Astrocyte (in vitro differentiated cells and primary cell): Measurements from ENCODE around the gene PXDN. TPM values are rescaled to one million over a fixed set of nuclear protein-coding genes. Genes with fewer than 3 reads are reported as not detected.
A peak's percentile ranks its signal among the peaks of the same experiment; 100 is the strongest.

Experiments
- DNase-seq: peaks from one replicate; pipeline ENCODE4 v3.0.0-alpha.2; 2010; ENCODE audit warnings: low read depth
- FAIRE-seq: peaks from 2 replicates; lab custom pipeline; 2011; peaks lifted over from hg19 to GRCh38; lab: Jason Lieb, UNC
- H2AFZ ChIP-seq: 2 replicates; pipeline ENCODE4 v1.6.0; 2012; ENCODE audit warnings: low read depth, low read length, inconsistent platforms
- H3K27ac ChIP-seq: 2 replicates; pipeline ENCODE4 v1.5.1; 2011; ENCODE audit warnings: low read depth, low read length, inconsistent platforms
- H3K27me3 ChIP-seq: 2 replicates; pipeline ENCODE4 v1.6.0; 2011; ENCODE audit warnings: low read length, inconsistent platforms; ENCODE audit not compliant: insufficient read depth
- H3K36me3 ChIP-seq: 2 replicates; pipeline ENCODE4 v1.5.1; 2011; ENCODE audit warnings: low read length, inconsistent platforms; ENCODE audit not compliant: insufficient read depth
- H3K4me1 ChIP-seq: 2 replicates; pipeline ENCODE4 v1.5.1; 2011; ENCODE audit warnings: low read length, inconsistent platforms; ENCODE audit not compliant: insufficient read depth
- H3K4me2 ChIP-seq: 2 replicates; pipeline ENCODE4 v1.6.0; 2012; ENCODE audit warnings: low read length, inconsistent platforms
- H3K4me3 ChIP-seq: 2 replicates; pipeline ENCODE4 v1.5.1; 2011; ENCODE audit warnings: low read depth, mild to moderate bottlenecking, low read length, inconsistent platforms; ENCODE audit not compliant: insufficient read depth
- H3K79me2 ChIP-seq: 2 replicates; pipeline ENCODE4 v1.6.0; 2012; ENCODE audit warnings: mild to moderate bottlenecking, low read length, inconsistent platforms; ENCODE audit not compliant: insufficient read depth
- H3K9ac ChIP-seq: 2 replicates; pipeline ENCODE4 v1.6.0; 2012; ENCODE audit warnings: mild to moderate bottlenecking, low read length, inconsistent platforms
- H3K9me3 ChIP-seq: 2 replicates; pipeline ENCODE4 v1.5.1; 2012; ENCODE audit warnings: low read depth, mild to moderate bottlenecking, low read length, inconsistent platforms; ENCODE audit not compliant: insufficient read depth
- H4K20me1 ChIP-seq: 2 replicates; pipeline ENCODE4 v1.6.0; 2012; ENCODE audit warnings: low read length, inconsistent platforms; ENCODE audit not compliant: insufficient read depth
- H3K27ac Mint-ChIP-seq: one replicate; pipeline ENCODE4 v1.8.0; 2021; ENCODE audit warnings: mild to moderate bottlenecking, mixed read lengths; ENCODE audit not compliant: unreplicated experiment
- H3K27me3 Mint-ChIP-seq: one replicate; pipeline ENCODE4 v1.8.0; 2021; ENCODE audit warnings: low read depth, mixed read lengths; ENCODE audit not compliant: unreplicated experiment
- H3K36me3 Mint-ChIP-seq: one replicate; pipeline ENCODE4 v1.8.0; 2021; ENCODE audit warnings: low read depth, mixed read lengths; ENCODE audit not compliant: unreplicated experiment
- H3K4me1 Mint-ChIP-seq: one replicate; pipeline ENCODE4 v1.8.0; 2021; ENCODE audit warnings: low read depth, mixed read lengths; ENCODE audit not compliant: unreplicated experiment
- H3K4me3 Mint-ChIP-seq: one replicate; pipeline ENCODE4 v1.8.0; 2021; ENCODE audit warnings: mild to moderate bottlenecking, moderate library complexity, mixed read lengths; ENCODE audit not compliant: unreplicated experiment
- H3K9me3 Mint-ChIP-seq: one replicate; pipeline ENCODE4 v1.8.0; 2021; ENCODE audit warnings: mild to moderate bottlenecking, mixed read lengths; ENCODE audit not compliant: unreplicated experiment
- CTCF ChIP-seq: IDR thresholded peaks from 2 replicates; pipeline ENCODE4 v1.5.1; 2011; ENCODE audit warnings: low read depth, mild to moderate bottlenecking, inconsistent platforms, low read length, moderate library complexity; ENCODE audit not compliant: insufficient read depth
- EZH2 ChIP-seq: IDR thresholded peaks from 2 replicates; pipeline ENCODE4 v1.6.1; 2012; ENCODE audit warnings: mild to moderate bottlenecking, low read length, inconsistent platforms; ENCODE audit not compliant: insufficient read depth
- total RNA-seq: library from RNA; stranded (reverse); gene quantifications from 2 replicates; pipeline ENCODE4 v1.2.1, GENCODE V29; 2021

PXDN gene
- total RNA-seq, 1 donor from 2014 or later: 417 TPM

- H3K79me2 ChIP-seq: peaks cover 76% of the 10 kb centered on the region
- no peak for TF ChIP-seq EZH2
- no peak for TF ChIP-seq CTCF
- peaks cover 5% of the 10 kb centered on the region for H3K9me3 Mint-ChIP-seq
- no peak overlapping the region for H3K9ac ChIP-seq
- peaks cover 43% of the 10 kb centered on the region for H3K36me3 ChIP-seq
- no peak overlapping the region for H3K27ac Mint-ChIP-seq
- H3K4me1 Mint-ChIP-seq: peaks cover 6% of the 10 kb centered on the region
- no peaks in the 10 kb centered on the region for H3K9me3 ChIP-seq
- H4K20me1 ChIP-seq: peaks cover 26% of the 10 kb centered on the region
- H3K4me1 ChIP-seq: peaks cover 13% of the 10 kb centered on the region
- FAIRE-seq (no peak), DNase-seq (no peak)
- H2AFZ ChIP-seq: no peak overlapping the region
- no peak overlapping the region for H3K4me3 ChIP-seq
- no peak overlapping the region for H3K4me3 Mint-ChIP-seq
- H3K27me3 Mint-ChIP-seq: no peaks in the 10 kb centered on the region
- H3K4me2 ChIP-seq: no peak overlapping the region
- peaks cover 27% of the 10 kb centered on the region for H3K36me3 Mint-ChIP-seq
- H3K27me3 ChIP-seq: no peaks in the 10 kb centered on the region
- no peak overlapping the region for H3K27ac ChIP-seq
Measured at GRCh38 chr2:1647417-1648240, 96.7 kb downstream of the PXDN start.

- Histone ChIP-seq H3K9me3 (no peaks in the 10 kb centered on the region), H3K27ac (no peak overlapping the region), H3K27me3 (no peaks in the 10 kb centered on the region), H3K79me2 (peaks cover 64% of the 10 kb centered on the region), H3K9ac (no peak overlapping the region), H3K36me3 (peaks cover 40% of the 10 kb centered on the region), H3K4me1 (peaks cover 12% of the 10 kb centered on the region), H3K4me3 (no peak overlapping the region), H3K4me2 (no peak overlapping the region), H2AFZ (no peak overlapping the region), H4K20me1 (peaks cover 26% of the 10 kb centered on the region)
- no peak for FAIRE-seq
- no peaks in the 10 kb centered on the region for H3K27me3 Mint-ChIP-seq
- TF ChIP-seq CTCF (no peak), EZH2 (no peak)
- peaks cover 5% of the 10 kb centered on the region for H3K9me3 Mint-ChIP-seq
- DNase-seq: no peak
- peak overlapping the region; percentile 5 for H3K27ac Mint-ChIP-seq
- H3K4me1 Mint-ChIP-seq: peaks cover 14% of the 10 kb centered on the region
- H3K4me3 Mint-ChIP-seq: no peak overlapping the region
- H3K36me3 Mint-ChIP-seq: peaks cover 27% of the 10 kb centered on the region
Measured at GRCh38 chr2:1645761-1646476, 98.4 kb downstream of the PXDN start.
